Lower leg skin (tissue), 3 donors: ENCODE data around the gene RERE.

ENCODE experiments used
- CTCF ChIP-seq, 3 donors: fragments of 450-650 bp; IDR thresholded peaks; one replicate each; pipeline ENCODE4 v1.5.1; 2016; ENCODE audit warnings: antibody characterized with exemption in 3 of 3, mild to moderate bottlenecking in 3 of 3, moderate library complexity in 2 of 3
- POLR2A ChIP-seq, 2 donors: fragments of 450-650 bp; IDR thresholded peaks; one replicate each; pipeline ENCODE4 v1.6.1; 2016 to 2017; ENCODE audit warnings: antibody characterized with exemption in 2 of 2, mild to moderate bottlenecking in 1 of 2, moderate library complexity in 1 of 2

GRCh38 chr1:8360493-8361197, 456.8 kb downstream of the RERE start:
- TF ChIP-seq CTCF (IDR thresholded peaks at IDR 0.05) (no peak), POLR2A (IDR thresholded peaks at IDR 0.05) (no peak)
